T follicular helper cell (primary cell): ENCODE results near the gene RAPGEF2.
"Not testable (repeated sequence)": the region's sequence is repeated elsewhere in the genome, so short reads cannot be mapped to it uniquely, and the experiment has no call there.

ENCODE experiments used
- DNase-seq: peaks from one replicate; pipeline ENCODE4 v3.0.0-alpha.2; 2020; ENCODE audit warnings: low read depth

The RAPGEF2 gene

DNA sequence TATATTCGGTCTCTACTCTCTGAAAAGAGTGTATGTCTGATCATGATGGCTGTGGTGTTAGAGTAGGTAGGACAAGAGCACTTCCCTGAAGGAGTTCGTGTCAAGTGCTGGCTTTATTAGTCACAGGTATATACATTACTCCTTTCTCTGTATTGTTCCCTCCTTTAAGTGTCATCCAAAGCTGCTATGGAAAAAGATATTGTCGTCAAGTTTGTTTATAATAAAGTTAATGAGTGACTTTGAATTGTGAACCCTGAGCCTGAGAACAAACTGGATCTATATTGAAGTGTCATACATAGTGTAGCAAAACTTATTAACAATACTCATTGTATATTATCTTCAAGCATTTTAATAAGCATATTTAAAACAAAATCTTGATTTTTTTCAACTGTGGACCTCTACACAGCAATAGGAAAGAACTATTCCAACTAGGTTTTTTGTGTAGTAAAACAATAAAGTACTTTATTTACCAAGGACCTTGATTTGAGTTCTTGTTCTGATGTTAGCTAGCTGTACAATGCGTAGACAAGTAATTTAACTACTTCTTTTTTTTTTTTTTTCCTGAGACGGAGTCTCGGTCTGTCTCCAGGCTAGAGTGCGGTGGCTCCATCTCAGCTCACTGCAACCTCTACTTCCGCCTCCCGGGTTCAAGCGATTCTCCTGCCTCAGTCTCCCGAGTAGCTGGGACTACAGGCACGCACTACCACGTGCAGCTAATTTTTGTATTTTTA lies 177.7 kb downstream of the RAPGEF2 start:
- no peak for DNase-seq

DNA sequence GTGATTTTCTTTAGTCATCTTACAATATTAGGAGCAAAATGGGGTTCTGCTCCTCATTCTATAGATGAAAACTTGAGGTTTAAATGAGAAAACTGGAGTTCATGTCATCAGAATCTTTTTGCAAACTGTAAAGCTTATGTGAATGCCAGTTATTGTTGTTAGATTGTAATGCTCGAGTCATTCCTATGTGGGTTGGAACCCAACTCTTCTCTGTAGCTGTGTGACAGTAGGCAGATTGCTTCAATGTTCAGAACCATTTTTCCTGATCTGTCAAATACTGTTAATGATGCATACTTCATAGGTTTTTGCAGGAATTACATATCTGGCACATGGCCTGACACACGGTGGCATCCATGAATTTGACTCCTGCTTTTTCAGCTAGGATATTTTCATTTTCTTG lies 178.9 kb downstream of the RAPGEF2 start:
- DNase-seq, result no peak

DNA sequence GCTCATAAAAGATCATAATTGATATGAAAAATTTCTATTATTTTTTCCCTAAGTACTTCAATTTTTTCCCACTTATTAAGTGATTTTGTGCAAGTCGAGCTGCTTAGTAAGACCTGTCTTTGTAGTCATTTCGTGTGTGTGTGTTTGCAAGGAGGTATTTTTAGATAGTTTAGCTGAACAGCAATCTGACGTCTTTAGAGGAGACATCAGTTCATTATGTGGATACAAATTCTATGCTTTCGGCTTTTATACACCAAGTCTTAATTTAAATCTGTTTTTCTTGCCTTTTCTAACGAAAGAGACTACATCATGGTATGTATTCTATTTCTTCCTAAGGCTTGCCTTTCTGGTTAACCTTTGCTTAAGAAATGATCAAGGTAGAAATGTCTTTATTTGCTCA lies 179.4 kb downstream of the RAPGEF2 start:
- DNase-seq, result no peak

DNA sequence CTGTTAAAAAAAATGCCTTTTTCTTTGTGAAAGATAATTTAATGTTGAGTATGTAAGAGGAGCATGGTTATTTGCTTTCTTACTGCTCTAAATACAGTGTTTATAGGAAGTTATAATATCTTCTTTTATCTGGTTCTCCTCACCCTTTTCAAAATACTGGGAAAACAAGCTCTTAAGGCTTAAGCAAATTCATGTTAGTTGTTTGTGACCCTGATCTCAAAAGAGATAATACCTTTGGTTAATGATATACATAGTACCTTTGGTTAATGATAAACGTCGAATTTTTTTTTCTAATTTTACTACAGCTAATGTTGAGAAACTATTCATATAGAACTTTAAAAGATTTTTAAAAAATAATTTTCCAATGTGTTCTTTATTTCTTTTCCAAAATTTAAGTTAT lies 180.1 kb downstream of the RAPGEF2 start:
- no peak for DNase-seq

DNA sequence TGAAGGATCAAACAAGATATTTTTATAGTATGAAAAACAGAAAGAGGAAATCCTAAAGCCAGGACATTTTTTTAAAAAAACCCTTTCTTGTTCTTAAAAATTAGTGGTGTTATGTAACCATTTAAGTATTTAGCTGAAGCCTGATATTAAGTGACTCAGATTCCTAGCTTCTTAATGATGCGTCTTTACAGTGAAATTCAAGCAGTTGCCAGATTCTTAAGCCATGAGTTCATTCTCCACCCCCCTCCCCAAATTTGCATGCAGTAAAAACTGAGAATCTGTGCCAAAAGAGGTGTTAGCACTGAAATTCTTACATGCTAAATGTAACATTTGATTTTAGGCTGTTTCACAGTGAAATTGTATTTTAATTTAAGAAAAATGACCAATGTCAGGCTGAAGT lies 180.8 kb downstream of the RAPGEF2 start:
- DNase-seq, result no peak

DNA sequence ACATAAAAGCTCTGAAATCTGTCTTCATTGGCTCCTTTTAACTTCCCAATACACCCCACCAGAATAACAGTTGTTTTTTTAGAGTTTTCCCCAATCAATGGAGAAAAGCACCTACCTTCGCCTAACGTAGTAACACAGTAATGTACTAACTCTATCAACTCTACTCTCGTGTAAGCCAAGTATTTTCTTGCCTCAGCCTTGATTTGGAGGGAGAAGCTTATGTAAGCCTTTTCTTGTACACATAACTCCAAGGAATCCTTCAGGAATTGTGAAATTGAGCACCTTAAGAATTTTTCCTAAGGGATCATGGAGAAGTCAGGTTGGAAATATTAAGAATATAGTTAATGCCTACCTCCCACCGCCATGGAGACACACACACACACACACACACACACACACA lies 181.2 kb downstream of the RAPGEF2 start:
- no peak for DNase-seq

DNA sequence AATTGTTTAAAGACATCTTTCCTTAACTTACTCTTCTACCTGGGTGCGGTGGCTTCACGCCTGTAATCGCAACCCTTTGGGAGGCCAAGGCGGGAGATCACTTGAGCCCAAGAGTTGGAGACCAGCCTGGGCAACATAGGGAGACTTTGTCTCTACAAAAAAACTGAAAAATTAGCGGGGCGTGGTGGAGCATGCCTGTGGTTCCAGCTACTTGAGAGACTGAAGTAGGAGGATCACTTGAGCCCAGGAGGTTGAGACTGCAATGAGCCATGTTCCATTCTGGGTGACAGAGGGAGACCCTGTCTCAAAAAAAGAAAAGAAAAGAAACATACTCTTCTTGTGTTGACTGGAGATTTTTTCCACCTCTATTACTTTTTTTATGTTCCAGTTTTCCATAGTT lies 181.9 kb downstream of the RAPGEF2 start:
- no peak for DNase-seq

DNA sequence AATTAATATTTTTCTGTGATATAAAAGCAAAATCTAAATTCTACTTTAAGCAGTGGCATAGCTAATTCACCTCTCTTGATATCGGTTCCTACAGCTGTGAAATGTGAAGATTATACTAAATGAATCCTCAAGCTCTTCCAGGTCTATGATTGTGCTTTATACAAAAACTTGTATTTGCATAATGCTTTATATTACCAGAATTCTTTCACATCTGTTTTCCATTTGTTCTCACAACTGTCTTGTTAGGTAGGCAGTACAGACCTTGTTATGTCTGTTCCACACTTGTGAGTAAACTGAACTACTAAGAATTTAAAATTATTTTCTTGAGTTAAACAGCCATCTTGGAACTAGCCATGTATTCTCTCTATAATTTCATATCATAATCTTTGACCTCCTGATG lies 184.9 kb downstream of the RAPGEF2 start:
- no peak for DNase-seq

DNA sequence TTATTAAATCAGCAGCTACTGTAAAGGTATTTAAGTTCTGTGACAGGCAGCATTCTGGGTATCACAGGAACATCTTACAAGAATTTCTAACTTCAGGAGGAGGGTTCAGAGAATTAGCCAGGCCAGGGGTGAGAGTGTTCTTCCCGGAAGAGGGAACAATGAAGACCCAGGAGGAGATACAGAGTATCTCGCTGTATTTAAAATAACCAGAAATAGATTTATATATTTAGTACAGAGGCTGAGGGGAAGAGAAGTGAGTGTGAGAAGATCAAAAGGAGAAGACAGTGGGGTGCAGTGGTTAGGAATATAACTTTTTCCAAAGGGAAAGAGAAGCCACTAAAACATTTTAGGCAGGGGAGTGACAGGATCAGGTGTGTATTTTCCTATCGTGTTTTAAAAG lies 186.8 kb downstream of the RAPGEF2 start:
- no peak for DNase-seq

DNA sequence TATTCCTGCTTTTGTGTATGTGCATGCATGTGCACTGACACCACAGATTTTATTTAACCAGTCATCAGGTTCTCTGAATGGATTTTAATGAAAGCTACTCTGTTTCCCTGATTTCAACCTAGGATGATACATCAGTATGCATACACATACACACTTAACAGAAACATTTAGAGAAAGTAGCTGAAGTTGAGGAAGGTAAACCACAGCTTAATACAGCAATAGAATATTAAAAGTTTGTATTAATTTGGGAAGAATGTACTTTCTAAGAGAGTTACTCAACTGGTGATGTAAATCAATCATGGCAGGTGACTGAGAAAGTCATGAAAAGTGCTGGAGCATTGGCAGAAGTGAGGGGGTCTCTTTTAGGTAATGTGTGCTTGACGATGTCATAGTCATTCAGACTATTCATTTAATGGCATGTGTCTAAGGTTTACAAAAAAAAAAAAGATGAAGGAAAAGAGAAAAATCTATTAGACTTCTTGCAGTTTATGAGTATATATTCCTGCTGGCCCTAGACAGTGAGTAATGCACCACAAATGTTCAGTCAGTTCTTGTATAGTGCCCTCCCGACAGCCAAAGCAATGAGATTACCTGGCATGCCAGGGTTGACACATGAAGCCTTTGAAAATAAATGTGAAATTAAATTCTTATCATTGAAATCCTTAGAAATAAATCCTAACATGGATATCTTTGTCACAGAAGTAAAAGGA lies 187.6 kb downstream of the RAPGEF2 start:
- no peak for DNase-seq

DNA sequence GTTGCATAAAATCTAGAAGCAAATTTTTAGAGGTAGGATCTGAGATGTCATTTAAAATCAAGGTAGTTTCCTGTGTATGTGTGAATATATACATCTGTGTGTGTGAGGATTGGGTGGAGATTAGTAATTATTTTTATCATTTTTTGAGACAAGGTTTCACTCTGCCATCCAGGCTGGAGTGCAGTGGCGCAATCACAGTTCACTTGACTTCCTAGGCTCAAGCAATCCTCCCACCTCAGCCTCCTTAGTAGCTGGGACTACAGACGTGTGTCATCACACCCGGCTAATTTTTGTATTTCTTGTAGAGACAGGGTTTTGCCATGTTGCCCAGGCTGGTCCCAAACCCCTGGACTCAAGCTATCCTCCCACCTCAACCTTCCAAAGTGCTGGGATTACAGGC lies 188.3 kb downstream of the RAPGEF2 start:
- DNase-seq, result no peak

DNA sequence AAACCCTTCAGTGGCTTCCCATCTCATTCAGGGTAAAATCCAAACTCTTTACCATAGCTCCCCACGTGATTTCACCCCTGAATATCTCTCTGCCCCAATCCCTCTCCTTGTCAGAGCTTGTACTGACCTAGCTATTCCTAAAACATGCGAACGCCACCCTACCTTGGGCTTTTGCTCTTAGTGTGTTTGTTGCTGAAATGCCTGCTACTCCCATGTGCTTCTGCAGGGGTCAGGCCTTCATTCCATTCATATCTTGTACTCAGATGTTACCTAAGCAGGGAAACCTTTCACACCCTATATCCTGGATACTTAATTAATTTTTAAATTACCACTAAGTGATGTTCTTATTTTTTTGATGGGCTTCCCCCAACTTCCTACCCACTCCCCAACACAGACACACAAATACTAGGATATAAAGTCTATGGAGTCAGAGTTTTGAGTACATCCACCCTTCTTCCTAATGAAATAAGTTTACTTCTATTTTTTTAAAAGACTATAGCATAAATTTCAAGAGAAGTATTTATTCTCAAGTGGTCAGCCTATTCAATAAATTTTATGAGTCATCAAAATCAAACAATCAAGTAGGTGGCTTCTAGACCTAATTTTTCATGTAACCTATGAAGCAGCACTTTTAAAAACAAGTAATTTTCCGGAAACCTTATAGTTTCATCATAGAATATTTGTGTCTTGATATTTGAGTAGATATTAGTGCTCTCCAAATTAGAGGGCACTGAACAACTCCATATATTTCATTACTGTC lies 189.4 kb downstream of the RAPGEF2 start:
- DNase-seq, result no peak

DNA sequence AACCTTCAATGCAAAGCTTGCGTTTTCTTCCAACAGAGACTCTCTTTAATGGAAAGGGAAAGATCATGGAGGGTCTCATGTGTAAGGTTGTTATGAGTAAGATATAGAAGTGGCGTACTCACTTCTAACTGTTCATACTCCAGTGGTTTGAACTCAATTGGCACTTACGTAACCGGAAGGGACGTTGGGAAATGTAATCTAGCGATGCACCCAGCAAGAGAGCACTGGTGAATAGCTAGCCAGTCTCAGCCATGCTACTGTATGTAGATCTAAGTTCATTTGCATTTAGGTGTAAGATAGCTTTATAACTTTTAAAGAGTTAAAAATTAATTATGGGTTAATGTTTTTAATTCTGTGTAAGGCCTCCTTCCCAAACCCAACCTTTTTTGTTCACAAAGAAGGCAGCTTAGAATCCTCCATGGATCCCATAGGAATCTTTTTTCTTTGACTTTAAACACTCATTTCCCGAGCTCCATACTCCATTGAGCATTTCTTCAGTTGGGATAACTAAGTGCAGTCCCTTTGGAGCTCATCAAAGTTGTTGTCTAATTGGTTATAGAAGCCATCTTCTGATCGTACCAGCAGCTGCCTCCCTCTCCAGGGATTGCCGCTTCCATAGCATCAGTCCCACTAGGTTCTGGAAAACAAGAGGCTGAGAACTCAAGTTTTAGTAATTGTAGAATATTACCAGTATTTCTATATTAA lies 191.1 kb downstream of the RAPGEF2 start:
- no peak for DNase-seq

DNA sequence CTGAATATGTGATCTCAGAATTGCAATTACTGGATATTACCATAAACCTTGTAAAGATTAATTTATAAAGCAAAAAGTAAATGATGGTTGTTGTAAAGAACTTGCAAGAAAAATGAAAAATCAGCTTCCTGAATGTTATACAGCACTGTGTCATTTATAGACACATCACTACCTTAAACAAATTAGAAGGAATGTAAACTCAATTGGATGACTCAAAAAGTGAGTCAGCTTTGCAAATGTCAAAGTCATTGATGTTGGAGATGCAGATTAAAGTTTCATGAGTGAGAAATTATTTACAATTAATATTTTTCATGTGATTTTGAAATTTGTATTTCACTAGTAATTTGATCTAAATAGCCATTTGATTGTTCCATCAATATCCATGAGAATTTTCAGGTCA lies 193.2 kb downstream of the RAPGEF2 start:
- no peak for DNase-seq

DNA sequence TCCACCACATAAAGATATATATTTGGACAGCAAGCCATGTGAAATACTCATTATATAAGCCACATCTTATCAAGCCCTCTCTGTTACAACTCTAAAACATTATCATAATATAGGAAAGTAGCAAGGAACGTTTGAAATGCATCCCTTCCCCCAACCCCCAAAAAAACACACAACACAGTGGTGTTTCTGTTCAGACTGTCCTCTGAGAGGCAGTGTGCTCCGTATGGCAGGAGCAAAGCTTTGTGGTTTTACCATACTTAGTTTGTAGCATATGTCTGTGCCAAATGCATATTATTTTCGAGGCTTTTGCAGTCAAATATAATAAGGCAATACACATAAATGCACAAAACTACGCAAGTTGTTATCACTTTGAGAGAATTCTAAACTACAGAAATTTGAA lies 194.2 kb downstream of the RAPGEF2 start:
- no peak for DNase-seq

DNA sequence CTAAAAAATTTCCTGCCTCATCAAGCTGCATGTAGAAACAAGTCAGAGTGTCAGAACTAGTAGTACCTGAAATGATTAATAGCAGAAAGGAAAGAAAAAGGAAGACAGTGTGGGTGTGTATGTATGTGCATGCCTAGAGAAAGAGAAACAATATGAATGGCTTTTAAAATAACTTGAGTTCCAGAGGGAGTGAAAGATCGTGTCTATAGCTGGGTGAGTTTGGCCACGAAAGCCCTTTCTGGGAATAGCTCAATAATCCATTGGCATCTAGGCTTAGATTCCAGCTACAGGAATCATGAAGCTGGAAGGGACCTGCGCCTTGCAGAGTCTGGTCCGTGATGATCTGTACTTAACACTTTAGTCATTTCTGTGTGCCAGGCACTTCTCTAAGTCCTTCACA lies 195.6 kb downstream of the RAPGEF2 start:
- DNase-seq, result no peak

DNA sequence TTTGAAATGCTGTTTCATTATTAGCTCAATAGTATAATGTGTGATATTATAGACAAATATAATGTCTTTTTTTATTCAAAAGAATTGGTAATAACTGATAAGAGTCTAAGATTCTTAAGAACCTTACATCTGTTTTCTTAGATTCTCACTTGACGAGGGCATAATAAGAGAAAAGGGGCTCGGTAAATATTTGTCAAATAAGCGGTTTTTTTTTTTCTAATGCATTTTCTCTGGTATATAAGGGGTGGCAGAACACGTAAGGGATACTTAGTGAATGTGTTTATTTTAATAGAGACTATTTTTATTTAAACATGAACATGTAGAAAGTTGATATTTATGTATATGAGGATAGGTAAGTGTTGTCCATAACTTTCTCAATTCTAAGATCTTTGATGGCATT lies 200.6 kb downstream of the RAPGEF2 start:
- DNase-seq, result no peak

DNA sequence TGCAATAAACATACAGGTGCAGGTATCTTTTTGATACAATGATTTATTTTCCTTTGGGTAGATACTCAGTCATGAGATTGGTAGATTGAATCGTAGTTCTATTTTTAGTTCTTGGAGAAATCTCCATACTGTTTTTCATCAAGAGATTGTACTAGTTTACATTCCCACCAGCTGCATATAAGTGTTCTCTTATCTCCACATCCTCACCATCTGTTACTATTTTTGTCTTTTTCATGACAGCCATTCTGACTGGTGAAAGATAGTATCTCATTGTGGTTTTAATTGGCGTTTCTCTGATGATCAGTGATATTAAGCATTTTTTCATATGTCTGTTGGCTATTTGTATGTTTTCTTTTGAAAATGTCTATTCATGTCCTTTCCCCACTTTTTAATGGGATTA lies 202.2 kb downstream of the RAPGEF2 start:
- no peak for DNase-seq

DNA sequence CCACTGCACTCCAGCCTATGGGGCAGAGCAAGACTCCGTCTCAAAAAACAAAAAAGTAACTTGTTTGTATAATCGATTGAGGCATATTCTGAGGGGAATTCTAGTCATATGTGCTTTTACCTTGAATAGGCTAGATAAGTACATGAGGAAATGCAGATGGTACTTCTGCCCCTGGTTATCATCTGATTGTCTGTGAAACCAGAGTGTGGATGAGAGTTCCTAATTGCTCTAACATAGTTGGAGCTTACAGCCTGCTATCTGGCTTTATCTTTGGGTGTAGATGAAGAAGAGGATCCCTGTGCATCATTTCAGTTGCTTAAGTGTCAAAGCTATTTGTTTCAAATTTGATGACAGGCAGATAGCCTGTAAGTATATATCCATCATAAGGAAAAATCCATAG lies 205.1 kb downstream of the RAPGEF2 start:
- no peak for DNase-seq

DNA sequence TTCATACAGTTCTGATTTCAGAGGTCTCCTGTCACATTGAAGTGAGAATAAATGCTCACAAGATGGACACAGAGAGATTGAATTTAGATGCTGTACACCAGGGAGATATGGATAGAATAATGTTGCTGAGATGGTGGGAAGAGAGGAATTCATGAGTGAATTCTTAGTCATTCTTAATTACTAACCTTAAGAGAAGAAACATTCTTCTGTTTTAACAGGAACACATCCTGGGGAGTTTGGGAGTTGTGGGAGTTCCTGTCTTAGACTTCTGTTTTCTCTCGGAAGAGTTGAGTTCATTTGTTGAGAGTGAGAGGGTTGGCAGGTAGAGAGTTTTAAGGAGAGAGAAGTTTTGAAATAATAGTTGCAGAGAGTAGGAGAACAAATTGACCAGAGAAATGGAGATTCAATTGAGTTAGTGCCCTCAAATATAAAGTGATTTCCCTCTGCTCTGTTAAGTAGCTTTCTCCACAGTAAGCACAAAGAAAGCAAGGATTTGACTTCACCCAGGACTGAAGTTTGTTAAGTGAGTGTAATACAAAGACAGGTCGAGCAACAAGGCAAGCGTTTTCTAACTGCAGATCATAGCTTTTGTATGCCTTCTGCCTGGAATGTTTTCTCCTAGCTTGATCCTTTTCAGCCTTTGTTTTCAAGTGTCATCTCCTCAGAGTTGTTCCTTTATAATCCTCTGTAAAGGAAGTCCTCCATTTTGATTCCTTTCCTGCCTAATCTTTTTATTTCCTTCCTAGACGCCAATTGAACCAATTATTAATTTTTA lies 205.9 kb downstream of the RAPGEF2 start:
- no peak for DNase-seq

DNA sequence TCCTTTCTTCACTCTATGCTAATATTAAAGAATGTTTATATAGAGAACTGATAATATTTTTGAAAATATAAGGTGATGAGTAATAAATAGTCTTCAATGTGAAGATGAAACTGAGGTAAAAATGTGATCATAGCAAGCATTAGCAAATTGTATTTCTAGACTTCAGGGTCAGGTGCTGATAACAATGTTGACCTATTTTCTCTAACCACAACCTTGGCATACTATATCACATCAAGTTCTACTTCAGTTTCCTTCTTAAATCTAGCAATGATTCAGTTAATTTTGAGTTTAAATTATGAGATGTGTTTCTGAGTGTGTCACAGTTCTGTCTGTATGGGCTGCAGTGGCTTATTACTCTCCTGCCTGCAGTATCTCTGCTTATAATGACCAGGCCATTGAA lies 209.4 kb downstream of the RAPGEF2 start:
- DNase-seq, result no peak

DNA sequence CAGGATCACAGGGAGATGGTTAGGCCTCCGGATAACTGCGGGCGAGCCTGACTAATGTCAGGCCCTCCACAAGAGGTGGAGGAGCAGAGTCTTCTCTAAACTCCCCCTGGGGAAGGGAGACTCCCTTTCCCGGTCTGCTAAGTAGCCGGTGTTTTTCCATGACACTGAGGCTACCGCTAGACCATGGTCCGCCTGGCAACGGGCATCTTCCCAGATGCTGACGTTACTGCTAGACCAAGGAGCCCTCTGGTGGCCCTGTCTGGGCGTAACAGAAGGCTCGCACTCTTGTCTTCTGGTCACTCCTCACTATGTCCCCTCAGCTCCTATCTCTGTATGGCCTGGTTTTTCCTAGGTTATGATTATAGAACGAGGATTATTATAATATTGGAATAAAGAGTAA lies 213.0 kb downstream of the RAPGEF2 start:
- not testable (repeated sequence) for DNase-seq
